GM12874 (cell line): Measurements from ENCODE around the gene TSPAN13.

Experiments
- CTCF ChIP-seq: IDR thresholded peaks from 2 replicates; pipeline ENCODE4 v1.5.1; 2011; ENCODE audit warnings: low read depth, mild to moderate bottlenecking, control low read depth, low read length, moderate library complexity; ENCODE audit not compliant: insufficient read depth

The TSPAN13 gene

GRCh38 chr7:16791071-16791470 is 37.5 kb downstream of the TSPAN13 start:
- TF ChIP-seq CTCF, result no peak

GRCh38 chr7:16791905-16792698 is 38.5 kb downstream of the TSPAN13 start:
- TF ChIP-seq CTCF, result no peak

GRCh38 chr7:16794986-16795385 is 41.4 kb downstream of the TSPAN13 start:
- TF ChIP-seq CTCF, result no peak

GRCh38 chr7:16795624-16796023 is 42.1 kb downstream of the TSPAN13 start:
- no peak for TF ChIP-seq CTCF

GRCh38 chr7:16801111-16801542 is 47.6 kb downstream of the TSPAN13 start:
- TF ChIP-seq CTCF, result peak; percentile 24; the same call in 1 of the 2 replicates

- no peak for TF ChIP-seq CTCF
Measured at GRCh38 chr7:16801579-16801978, 48.0 kb downstream of the TSPAN13 start.

- no peak for TF ChIP-seq CTCF
Measured at GRCh38 chr7:16803125-16803524, 49.6 kb downstream of the TSPAN13 start.
